Endothelial cell of umbilical vein (primary cell): Measurements from ENCODE around the gene MRM2. TPM values are rescaled to one million over a fixed set of nuclear protein-coding genes. Genes with fewer than 3 reads are reported as not detected.

Source experiments
- BruUV-seq: library from RNA; stranded (reverse); fragments of 400-500 nt; replicated peaks from 2 replicates; lab custom pipeline; 2021; lab: Mats Ljungman, UMichigan
- CTCF ChIA-PET: fragments of 300-600, 350-600 bp; sonication (Branson Sonifier 250); formaldehyde crosslinking; loops from one replicate; lab custom pipeline; 2021; ENCODE audit warnings: antibody characterized with exemption, inconsistent platforms; lab: Charles Lee
- POLR2A ChIA-PET: fragments of 300-600, 350-600 bp; sonication (Branson Sonifier 250); formaldehyde crosslinking; loops from one replicate; lab custom pipeline; 2021; ENCODE audit warnings: antibody characterized with exemption, inconsistent platforms; lab: Charles Lee
- DNase-seq: peaks from one replicate; pipeline ENCODE4 v3.0.0-alpha.2; 2011; ENCODE audit warnings: low read depth, low spot score
- FAIRE-seq: peaks from 2 replicates; lab custom pipeline; 2011; peaks lifted over from hg19 to GRCh38; lab: Jason Lieb, UNC
- H2AFZ ChIP-seq: 2 replicates; pipeline ENCODE4 v1.6.0; 2012; ENCODE audit warnings: low read depth, low read length, control low read depth, inconsistent platforms
- H3K27ac ChIP-seq: 2 replicates; pipeline ENCODE4 v1.5.1; 2011; ENCODE audit warnings: low read depth, mild to moderate bottlenecking, control low read depth, low read length, moderate library complexity; ENCODE audit not compliant: insufficient read depth
- H3K27me3 ChIP-seq, 2 experiments: 2 replicates each; pipeline versions ENCODE4 v1.6.0 to v1.6.1; 2011; ENCODE audit warnings: low read length in 2 of 2, mixed read lengths in 1 of 2; ENCODE audit not compliant: control insufficient read depth in 2 of 2, insufficient read depth in 2 of 2
- H3K36me3 ChIP-seq, 2 experiments: 2 replicates in 1 of 2; 3 replicates in 1 of 2; pipeline ENCODE4 v1.5.1; 2011; ENCODE audit warnings: low read length in 2 of 2, mild to moderate bottlenecking in 1 of 2, moderate library complexity in 1 of 2; ENCODE audit not compliant: control insufficient read depth in 2 of 2, insufficient read depth in 2 of 2; ENCODE audit errors: extremely low read depth in 1 of 2
- H3K4me1 ChIP-seq: 3 replicates; pipeline ENCODE4 v1.5.1; 2011; ENCODE audit warnings: mild to moderate bottlenecking, low read length; ENCODE audit not compliant: control insufficient read depth, insufficient read depth; ENCODE audit errors: extremely low read depth
- H3K4me2 ChIP-seq: 2 replicates; pipeline ENCODE4 v1.6.1; 2011; ENCODE audit warnings: low read length, control low read depth, mixed read lengths; ENCODE audit not compliant: insufficient read depth
- H3K4me3 ChIP-seq, 3 experiments: fragments of 200-600 bp in 1 of 3; sonication (generic), shearing (Covaris generic) in 1 of 3; replicated peaks in 1 of 3; 2 replicates each; pipeline ENCODE4 v1.5.1; 2011 to 2016; ENCODE audit warnings: control low read depth in 3 of 3, low read length in 3 of 3, mild to moderate bottlenecking in 2 of 3, inconsistent platforms in 1 of 3, low read depth in 1 of 3, moderate library complexity in 1 of 3; ENCODE audit not compliant: insufficient read depth in 1 of 3
- H3K79me2 ChIP-seq: 2 replicates; pipeline ENCODE4 v1.6.0; 2012; ENCODE audit warnings: low read length, inconsistent platforms; ENCODE audit not compliant: control insufficient read depth, insufficient read depth
- H3K9ac ChIP-seq: replicated peaks from 2 replicates; pipeline ENCODE3; 2011; ENCODE audit warnings: low read length, control low read depth; ENCODE audit not compliant: insufficient read depth; ENCODE audit errors: extremely low read depth
- H3K9me1 ChIP-seq: replicated peaks from 3 replicates; pipeline ENCODE4 v1.6.0; 2011; ENCODE audit warnings: mild to moderate bottlenecking, low read length; ENCODE audit not compliant: control insufficient read depth, insufficient read depth; ENCODE audit errors: extremely low read depth
- H3K9me3 ChIP-seq: replicated peaks from 2 replicates; pipeline ENCODE4 v1.5.1; 2012; ENCODE audit warnings: low read length, inconsistent platforms; ENCODE audit not compliant: control insufficient read depth, insufficient read depth
- H4K20me1 ChIP-seq: replicated peaks from 2 replicates; pipeline ENCODE3; 2011; ENCODE audit warnings: mild to moderate bottlenecking, low read length; ENCODE audit not compliant: control insufficient read depth, insufficient read depth; ENCODE audit errors: extremely low read depth
- EZH2 ChIP-seq: IDR thresholded peaks from 2 replicates; pipeline ENCODE4 v1.6.1; 2012; ENCODE audit warnings: borderline replicate concordance, low read depth, mild to moderate bottlenecking, moderate library complexity, low read length, inconsistent platforms; ENCODE audit not compliant: severe bottlenecking
- FOS ChIP-seq: IDR thresholded peaks from 2 replicates; pipeline ENCODE4 v1.6.1; 2011; ENCODE audit warnings: mild to moderate bottlenecking, low read length, moderate library complexity, borderline replicate concordance; ENCODE audit not compliant: insufficient read depth
- GATA2 ChIP-seq: IDR thresholded peaks from 2 replicates; pipeline ENCODE4 v1.7.0; 2011; ENCODE audit warnings: low read depth, mild to moderate bottlenecking, moderate library complexity, mixed read lengths, low read length; ENCODE audit not compliant: insufficient read length, insufficient read depth
- JUN ChIP-seq: IDR thresholded peaks from 2 replicates; pipeline ENCODE4 v1.6.1; 2011; ENCODE audit warnings: borderline replicate concordance, low read depth; ENCODE audit not compliant: insufficient read length, insufficient read depth
- MAX ChIP-seq: IDR thresholded peaks from 2 replicates; pipeline ENCODE4 v1.6.1; 2011; ENCODE audit not compliant: insufficient read depth, insufficient read length
- MYC ChIP-seq: IDR thresholded peaks from one replicate; pipeline ENCODE4 v1.6.1; 2011; ENCODE audit warnings: mild to moderate bottlenecking, low read depth, low read length
- POLR2A ChIP-seq: IDR thresholded peaks from 2 replicates; pipeline ENCODE4 v1.6.1; 2012; ENCODE audit warnings: low read depth, mild to moderate bottlenecking, control low read depth, low read length
- POLR2AphosphoS5 ChIP-seq: IDR thresholded peaks from 2 replicates; pipeline ENCODE4 v1.6.1; 2012; ENCODE audit warnings: low read depth, mild to moderate bottlenecking, control low read depth, low read length, moderate library complexity; ENCODE audit not compliant: insufficient read depth
- dilution Hi-C: fragments of 300-500 bp; cut with MboI; formaldehyde crosslinking; loops from one replicate; pipeline ENCODE4 v1.15.0; 2019; ENCODE audit warnings: low sequenced_read_pairs; ENCODE audit not compliant: extremely low pct_ligation_motif_present
- intact Hi-C: fragments of 100-400 bp; cut with micrococcal nuclease; formaldehyde crosslinking; loops from one replicate; pipeline ENCODE4 v1.10.0; 2022
- polyA plus RNA-seq, 4 experiments: library from polyadenylated mRNA; depleted of rRNA in 3 of 4; stranded (reverse) in 3 of 4; unstranded in 1 of 4; fragments of >200 nt; gene quantifications; 2 replicates each; pipeline versions ENCODE4 v1.2.1 to v1.2.3, GENCODE V29; 2011 to 2012; ENCODE audit warnings: missing spikeins in 1 of 4
- total RNA-seq: library from RNA; stranded (reverse); gene quantifications from 2 replicates; pipeline ENCODE4 v1.2.3, GENCODE V29; 2021
- TF ChIP-seq, protein P1 (sequence below), 2 donors: IDR thresholded peaks; 1 replicate in 1 of 2; 2 replicates in 1 of 2; pipeline ENCODE4 v1.5.1; 2011; ENCODE audit warnings: low read length in 2 of 2, mild to moderate bottlenecking in 2 of 2, moderate library complexity in 2 of 2, control low read depth in 1 of 2, inconsistent platforms in 1 of 2, low read depth in 1 of 2; ENCODE audit not compliant: insufficient read depth in 1 of 2; ENCODE audit errors: extremely low read depth in 1 of 2

Gene MRM2
- total and polyA plus RNA-seq, 2 donors (not counting 3 experiments of a cell fraction or from before 2014, with no cell fraction given): 10.6 to 20.8 TPM

GRCh38 chr7:2218444-2218785 is 23.6 kb downstream of the MRM2 start:
- no peak overlapping the region for H3K4me3 ChIP-seq
- H3K9me1 ChIP-seq: no peaks in the 10 kb centered on the region
- no TSS peak for BruUV-seq
- no peak for TF ChIP-seq MAX
- TF ChIP-seq POLR2A: no peak
- no peak for TF ChIP-seq MYC
- TF ChIP-seq FOS: no peak
- TF ChIP-seq, protein P1, sequence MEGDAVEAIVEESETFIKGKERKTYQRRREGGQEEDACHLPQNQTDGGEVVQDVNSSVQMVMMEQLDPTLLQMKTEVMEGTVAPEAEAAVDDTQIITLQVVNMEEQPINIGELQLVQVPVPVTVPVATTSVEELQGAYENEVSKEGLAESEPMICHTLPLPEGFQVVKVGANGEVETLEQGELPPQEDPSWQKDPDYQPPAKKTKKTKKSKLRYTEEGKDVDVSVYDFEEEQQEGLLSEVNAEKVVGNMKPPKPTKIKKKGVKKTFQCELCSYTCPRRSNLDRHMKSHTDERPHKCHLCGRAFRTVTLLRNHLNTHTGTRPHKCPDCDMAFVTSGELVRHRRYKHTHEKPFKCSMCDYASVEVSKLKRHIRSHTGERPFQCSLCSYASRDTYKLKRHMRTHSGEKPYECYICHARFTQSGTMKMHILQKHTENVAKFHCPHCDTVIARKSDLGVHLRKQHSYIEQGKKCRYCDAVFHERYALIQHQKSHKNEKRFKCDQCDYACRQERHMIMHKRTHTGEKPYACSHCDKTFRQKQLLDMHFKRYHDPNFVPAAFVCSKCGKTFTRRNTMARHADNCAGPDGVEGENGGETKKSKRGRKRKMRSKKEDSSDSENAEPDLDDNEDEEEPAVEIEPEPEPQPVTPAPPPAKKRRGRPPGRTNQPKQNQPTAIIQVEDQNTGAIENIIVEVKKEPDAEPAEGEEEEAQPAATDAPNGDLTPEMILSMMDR (IDR thresholded peaks at IDR 0.05; ENCODE audit: extremely low read depth in 1 of 2, insufficient read depth in 1 of 2, low read depth in 1 of 2, low read length in 2 of 2): no peak
- no peak for TF ChIP-seq EZH2
- TF ChIP-seq JUN: no peak
- no peak for TF ChIP-seq POLR2AphosphoS5
- no peak for TF ChIP-seq GATA2
- H3K4me1 ChIP-seq: no peaks in the 10 kb centered on the region
- H3K27ac ChIP-seq: no peak overlapping the region
- ChIA-PET POLR2A (no interaction called here), CTCF (interaction anchor here (1.4 kb wide), 1 partner anchor 130 kb away, joined by 3 read pairs; no protein-coding TSS in a partner anchor)
- dilution Hi-C loops: no loop called here
- DNase-seq: no peak
- H3K9ac ChIP-seq: no peak overlapping the region
- peaks cover 8 to 46% of the 10 kb centered on the region in 2 experiments for H3K36me3 ChIP-seq
- no peaks in the 10 kb centered on the region for H3K9me3 ChIP-seq
- no peak overlapping the region for H2AFZ ChIP-seq
- intact Hi-C loops: no loop called here
- H3K27me3 ChIP-seq: no peaks in the 10 kb centered on the region
- H3K4me2 ChIP-seq: no peak overlapping the region
- no peaks in the 10 kb centered on the region for H3K79me2 ChIP-seq
- H4K20me1 ChIP-seq: no peaks in the 10 kb centered on the region
- FAIRE-seq: no peak
